ENCODE data around the gene BAIAP2L2.

Gene BAIAP2L2

DNA sequence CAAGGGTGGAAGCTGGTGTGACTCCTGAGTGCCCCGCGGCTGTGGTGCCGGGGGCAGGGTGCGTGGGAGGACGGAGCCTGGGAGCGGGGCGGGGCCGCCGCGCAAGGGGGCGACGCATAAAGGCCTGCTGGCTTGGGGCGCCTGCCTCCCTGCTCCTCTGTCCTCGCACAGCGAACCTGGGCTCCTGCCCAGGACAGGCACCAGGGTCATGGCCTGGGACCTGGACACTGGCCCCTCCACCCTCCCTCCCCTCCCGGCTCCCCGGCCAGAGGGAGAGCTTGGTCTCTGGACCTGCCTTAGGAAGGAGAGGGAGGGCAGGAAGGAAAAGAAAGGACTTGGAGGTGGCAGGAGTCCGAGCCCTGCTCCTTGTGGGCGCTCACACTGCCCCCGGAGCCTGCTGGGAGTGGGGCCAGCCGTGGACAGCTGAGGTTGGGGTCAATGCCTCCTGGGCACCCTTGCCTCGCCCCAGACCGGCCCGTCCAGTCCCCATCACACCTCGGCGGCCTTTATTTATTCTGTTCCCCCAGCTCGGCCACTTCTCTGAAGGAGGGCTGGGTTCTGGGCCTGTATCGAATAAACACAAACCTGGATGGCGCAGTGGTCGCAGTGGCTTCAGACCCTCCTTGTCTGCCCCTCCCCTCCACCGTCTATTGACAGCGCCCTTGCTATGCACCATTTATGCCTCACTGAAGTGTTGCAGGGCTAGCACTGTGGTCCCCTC is 35.2 kb downstream of the BAIAP2L2 start:
- CTCF ChIA-PET = interaction anchor here (0.8 to 2.6 kb wide), 5 partner anchors 17 to 275 kb away, joined by 3 to 11 read pairs (median 6); partner anchors contain the start of gene PICK1
- POLR2A ChIA-PET = no interaction called here

DNA sequence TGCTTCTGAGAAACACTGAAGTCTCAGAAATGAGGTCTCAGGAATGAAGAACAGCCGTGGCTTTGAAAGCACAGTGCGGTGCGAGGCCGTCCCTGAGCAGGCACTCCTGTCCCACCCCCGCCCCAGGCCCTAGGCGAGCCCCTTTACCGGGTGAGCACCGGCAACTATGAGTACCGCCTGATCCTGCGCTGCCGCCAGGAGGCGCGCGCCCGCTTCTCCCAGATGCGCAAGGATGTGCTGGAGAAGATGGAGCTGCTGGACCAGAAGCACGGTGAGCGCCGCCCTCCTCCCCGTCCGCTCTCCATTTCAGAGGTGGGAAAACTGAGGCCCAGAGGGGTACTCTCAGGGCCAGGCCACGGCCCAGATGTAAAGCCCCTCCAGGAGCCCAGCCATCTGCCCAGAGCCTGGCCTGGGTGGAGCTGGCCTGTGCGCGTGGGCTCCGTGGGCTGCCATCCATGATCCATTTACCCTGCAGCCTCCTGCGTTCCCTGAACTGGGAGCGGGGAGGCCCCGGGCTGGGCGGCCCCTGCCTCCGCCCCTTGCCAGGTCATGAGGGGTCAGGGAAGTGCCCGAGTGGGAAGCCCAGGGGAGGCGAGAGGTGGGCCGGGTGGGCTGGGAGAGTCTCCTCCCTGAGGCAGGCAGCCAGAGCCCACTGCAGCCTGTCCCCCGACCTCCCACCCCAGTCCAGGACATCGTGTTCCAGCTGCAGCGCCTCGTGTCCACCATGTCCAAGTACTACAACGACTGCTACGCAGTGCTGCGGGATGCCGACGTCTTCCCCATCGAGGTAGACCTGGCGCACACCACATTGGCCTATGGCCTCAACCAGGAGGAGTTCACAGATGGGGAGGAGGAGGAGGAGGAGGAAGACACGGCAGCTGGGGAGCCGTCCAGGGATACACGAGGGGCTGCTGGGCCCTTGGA is 36.0 kb downstream of the BAIAP2L2 start:
- CTCF ChIA-PET = interaction anchor here (0.6 to 2.6 kb wide), 17 partner anchors 9 to 692 kb away, joined by 3 to 11 read pairs (median 4); partner anchors contain the start of gene PICK1
- DNase-seq (ENCODE audit: low read depth, low spot score) = no peak
- no peak overlapping the region for H3K4me3 ChIP-seq (ENCODE audit: low read depth, low read length)
- POLR2A ChIA-PET = interaction anchor here (0.6 to 0.7 kb wide), 2 partner anchors 8 to 58 kb away, joined by 3 read pairs; no protein-coding TSS in a partner anchor
- TF ChIP-seq, protein P1, sequence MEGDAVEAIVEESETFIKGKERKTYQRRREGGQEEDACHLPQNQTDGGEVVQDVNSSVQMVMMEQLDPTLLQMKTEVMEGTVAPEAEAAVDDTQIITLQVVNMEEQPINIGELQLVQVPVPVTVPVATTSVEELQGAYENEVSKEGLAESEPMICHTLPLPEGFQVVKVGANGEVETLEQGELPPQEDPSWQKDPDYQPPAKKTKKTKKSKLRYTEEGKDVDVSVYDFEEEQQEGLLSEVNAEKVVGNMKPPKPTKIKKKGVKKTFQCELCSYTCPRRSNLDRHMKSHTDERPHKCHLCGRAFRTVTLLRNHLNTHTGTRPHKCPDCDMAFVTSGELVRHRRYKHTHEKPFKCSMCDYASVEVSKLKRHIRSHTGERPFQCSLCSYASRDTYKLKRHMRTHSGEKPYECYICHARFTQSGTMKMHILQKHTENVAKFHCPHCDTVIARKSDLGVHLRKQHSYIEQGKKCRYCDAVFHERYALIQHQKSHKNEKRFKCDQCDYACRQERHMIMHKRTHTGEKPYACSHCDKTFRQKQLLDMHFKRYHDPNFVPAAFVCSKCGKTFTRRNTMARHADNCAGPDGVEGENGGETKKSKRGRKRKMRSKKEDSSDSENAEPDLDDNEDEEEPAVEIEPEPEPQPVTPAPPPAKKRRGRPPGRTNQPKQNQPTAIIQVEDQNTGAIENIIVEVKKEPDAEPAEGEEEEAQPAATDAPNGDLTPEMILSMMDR (IDR thresholded peaks at IDR 0.05; ENCODE audit: insufficient read depth, low read length, missing control alignments) = peak; percentile 79

More for the DNA sequence above, 35.2 kb downstream of the BAIAP2L2 start:
- TF ChIP-seq, protein P1 (IDR thresholded peaks at IDR 0.05; ENCODE audit: insufficient read depth, low read length, missing control alignments) = no peak
- no peak for DNase-seq (ENCODE audit: low read depth, low spot score)
- H3K4me3 ChIP-seq (ENCODE audit: low read depth, low read length) = no peak overlapping the region

- DNase-seq (ENCODE audit: low read depth, low spot score) = no peak
- CTCF ChIA-PET = interaction anchor here (0.5 to 2.6 kb wide), 12 partner anchors 8 to 499 kb away, joined by 3 to 11 read pairs (median 4); partner anchors contain the start of gene PICK1
- POLR2A ChIA-PET = interaction anchor here (0.6 kb wide), 1 partner anchor 59 kb away, joined by 3 read pairs; no protein-coding TSS in a partner anchor
- no peak overlapping the region for H3K4me3 ChIP-seq (ENCODE audit: low read depth, low read length)
- TF ChIP-seq, protein P1 (IDR thresholded peaks at IDR 0.05; ENCODE audit: insufficient read depth, low read length, missing control alignments) = no peak
These were observed 37.0 kb downstream of the BAIAP2L2 start for GRCh38 chr22:38073150-38074130.

DNA sequence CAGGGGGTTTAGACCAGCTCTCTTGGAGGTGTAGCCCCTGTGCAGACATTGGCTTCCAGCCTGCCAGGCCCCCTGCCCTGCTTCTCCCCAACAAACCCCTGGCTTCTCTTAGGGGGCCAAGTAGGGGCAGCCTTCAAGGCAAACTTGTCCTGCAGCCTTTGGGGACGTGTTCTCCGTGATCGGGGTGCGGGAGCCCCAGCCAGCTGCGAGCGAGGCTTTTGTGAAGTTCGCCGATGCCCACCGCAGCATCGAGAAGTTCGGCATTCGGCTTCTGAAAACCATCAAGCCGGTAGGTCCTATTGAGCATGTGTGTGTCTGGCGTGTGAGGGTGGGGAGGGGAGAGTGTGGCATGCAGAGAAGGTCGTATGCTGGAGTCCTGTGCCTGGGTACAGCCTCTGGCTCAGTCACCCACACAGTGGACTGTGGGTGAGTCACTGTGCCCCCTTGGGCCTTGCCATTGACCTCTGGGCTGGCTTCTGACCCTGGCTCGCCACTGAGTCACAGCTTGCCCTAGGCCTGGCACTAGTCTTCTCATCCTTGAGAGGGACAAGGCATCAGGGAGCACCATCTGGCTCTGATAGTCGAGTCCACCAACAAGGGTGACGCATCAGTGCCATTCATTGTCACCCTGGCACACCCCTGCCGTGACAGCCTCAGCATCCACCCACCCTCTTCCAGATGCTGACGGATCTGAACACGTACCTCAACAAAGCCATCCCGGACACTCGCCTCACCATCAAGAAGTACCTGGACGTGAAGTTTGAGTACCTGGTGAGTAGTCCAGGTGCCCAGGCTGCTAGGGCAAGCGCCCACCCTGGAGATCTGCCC is 37.9 kb downstream of the BAIAP2L2 start:
- ChIA-PET POLR2A (no interaction called here), CTCF (interaction anchor here (0.5 to 2.6 kb wide), 6 partner anchors 14 to 500 kb away, joined by 3 to 11 read pairs (median 3); partner anchors contain the start of gene PICK1)
- DNase-seq (ENCODE audit: low read depth, low spot score) = no peak

More for the DNA sequence above, 37.9 kb downstream of the BAIAP2L2 start:
- no peak overlapping the region for H3K4me3 ChIP-seq (ENCODE audit: low read depth, low read length)
- TF ChIP-seq, protein P1 (IDR thresholded peaks at IDR 0.05; ENCODE audit: insufficient read depth, low read length, missing control alignments) = no peak
